Measurements from ENCODE around the gene ATN1. TPM values are rescaled to one million over a fixed set of nuclear protein-coding genes. Genes with fewer than 3 reads are reported as not detected.

ATN1 gene
- total RNA-seq, 4 donors from 2014 or later, result 46.2 to 93.5 (median 59.4) TPM

GRCh38 chr12:6939191-6939540 is 11.4 kb downstream of the ATN1 start:
- TF ChIP-seq CTCF (IDR thresholded peaks at IDR 0.05), result no peak
- no peak for ATAC-seq (ENCODE audit: low FRiP score)
- DNase-seq (ENCODE audit: low spot score), result no peak

DNA sequence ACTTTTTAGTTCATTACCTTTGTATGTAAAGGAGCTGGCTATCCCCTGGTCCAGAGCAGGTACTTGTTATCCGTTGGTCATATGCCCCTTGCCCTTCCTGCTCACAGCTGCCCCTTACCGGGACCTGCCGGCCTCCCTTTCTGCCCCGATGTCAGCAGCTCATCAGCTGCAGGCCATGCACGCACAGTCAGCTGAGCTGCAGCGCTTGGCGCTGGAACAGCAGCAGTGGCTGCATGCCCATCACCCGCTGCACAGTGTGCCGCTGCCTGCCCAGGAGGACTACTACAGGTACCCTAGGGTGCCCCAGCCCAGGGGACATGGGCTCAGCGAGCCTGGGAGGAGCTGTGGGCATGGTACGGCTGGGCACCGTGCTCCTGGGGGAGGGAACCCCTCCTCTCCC is 13.5 kb downstream of the ATN1 start:
- no peak for DNase-seq (ENCODE audit: low spot score)
- ATAC-seq (ENCODE audit: low FRiP score), result no peak
- no peak for TF ChIP-seq CTCF (IDR thresholded peaks at IDR 0.05)

- TF ChIP-seq CTCF (IDR thresholded peaks at IDR 0.05), result no peak
- DNase-seq (ENCODE audit: low spot score), result no peak
- ATAC-seq (ENCODE audit: low FRiP score), result no peak
These were observed 14.0 kb downstream of the ATN1 start for GRCh38 chr12:6941782-6942181.

GRCh38 chr12:6942331-6942665 is 14.5 kb downstream of the ATN1 start:
- TF ChIP-seq CTCF (IDR thresholded peaks at IDR 0.05), result no peak
- no peak for DNase-seq (ENCODE audit: low spot score)

GRCh38 chr12:6943389-6943721 is 15.6 kb downstream of the ATN1 start:
- ATAC-seq (ENCODE audit: low FRiP score) (peak; percentile 37), DNase-seq (ENCODE audit: low spot score) (no peak)
- no peak for TF ChIP-seq CTCF (IDR thresholded peaks at IDR 0.05)

More at GRCh38 chr12:6942331-6942665, 14.5 kb downstream of the ATN1 start:
- ATAC-seq (ENCODE audit: low FRiP score), result no peak

- no peak for TF ChIP-seq CTCF (IDR thresholded peaks at IDR 0.05)
- DNase-seq (ENCODE audit: low spot score) (no peak), ATAC-seq (ENCODE audit: low FRiP score) (peak; percentile 51)
These were observed 16.1 kb downstream of the ATN1 start, which contains the start of the genes C12orf57 and RNU7-1 for GRCh38 chr12:6943722-6944380. TSS of gene C12orf57 (plus strand) at chr12:6944022. CDS start at chr12:6944122, 100 bp downstream. TSS of gene RNU7-1 (plus strand) at chr12:6943816.

DNA sequence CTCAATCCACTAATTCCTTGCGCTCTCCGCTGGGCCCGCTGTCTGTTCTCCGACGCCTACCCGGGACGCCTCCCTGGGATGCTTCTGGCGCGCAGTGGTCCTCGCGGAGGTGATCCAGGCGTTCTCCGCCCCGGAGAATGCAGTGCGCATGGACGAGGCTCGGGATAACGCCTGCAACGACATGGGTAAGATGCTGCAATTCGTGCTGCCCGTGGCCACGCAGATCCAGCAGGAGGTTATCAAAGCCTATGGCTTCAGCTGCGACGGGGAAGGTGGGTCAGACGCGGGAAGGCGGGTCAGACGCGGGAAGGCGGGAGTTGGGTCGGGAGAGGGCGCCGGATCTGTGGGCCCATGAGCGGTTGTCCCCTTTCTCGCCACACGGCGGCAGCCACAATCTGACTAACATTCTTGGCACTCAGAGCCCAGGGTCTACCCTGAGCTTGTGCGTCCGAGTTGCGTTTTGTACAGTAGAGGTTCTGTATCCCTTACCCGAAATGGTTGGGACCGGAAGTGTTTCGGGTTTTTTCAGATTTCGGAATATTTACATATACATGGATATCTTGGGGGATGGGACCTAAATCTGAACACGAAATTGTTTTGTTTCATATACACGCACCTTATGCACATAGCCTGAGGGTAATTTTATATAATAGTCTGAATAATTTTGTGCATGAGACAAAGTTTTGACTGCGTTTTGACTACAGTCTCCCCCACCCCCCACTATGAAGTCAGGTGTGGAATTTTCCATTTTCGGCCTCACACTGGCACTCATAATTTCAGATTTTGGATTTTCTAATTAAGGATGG is 16.8 kb downstream of the ATN1 start:
- peak in 2 of 3 donors; percentile 23 to 42 for TF ChIP-seq CTCF (IDR thresholded peaks at IDR 0.05)
- DNase-seq (ENCODE audit: low spot score) (peak; percentile 74), ATAC-seq (ENCODE audit: low FRiP score) (peak; percentile 65)

Measured in omental fat pad (tissue), 4 donors.